ENCODE measurements around the gene PRR14L. TPM values are rescaled to one million over a fixed set of nuclear protein-coding genes. Genes with fewer than 3 reads are reported as not detected.

PRR14L gene
- total RNA-seq, 1 donor from 2014 or later = 69.8 TPM

DNA sequence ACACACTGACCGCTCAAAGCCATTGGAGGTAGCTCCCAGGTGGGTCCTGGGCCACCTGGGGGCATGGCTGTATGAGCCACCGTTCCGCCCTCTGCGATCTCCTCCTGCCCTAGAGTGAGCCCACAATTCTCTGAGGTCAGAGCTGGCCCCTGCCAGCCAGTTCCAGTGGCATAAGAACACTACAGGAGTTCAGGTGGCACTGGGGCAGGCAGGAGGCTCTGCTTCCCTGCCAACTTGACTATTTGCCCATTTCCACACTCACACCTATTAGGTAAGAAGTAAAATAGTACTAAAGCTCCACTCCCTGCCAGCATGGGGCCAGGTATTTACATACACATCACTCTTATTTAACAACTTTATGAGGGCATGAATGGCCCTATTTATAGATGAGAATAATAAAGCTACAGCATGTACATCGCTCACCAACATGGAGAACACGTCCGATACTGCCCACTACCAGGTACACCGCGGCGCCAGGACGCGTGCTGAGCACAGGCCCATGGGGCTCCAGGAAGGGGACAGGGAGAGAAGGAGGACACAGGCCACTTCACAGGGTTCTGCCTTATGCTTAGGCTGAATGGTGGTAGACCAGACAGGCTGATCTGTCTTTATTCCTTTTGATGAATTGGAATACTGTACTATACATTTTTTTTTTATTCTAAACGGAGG, 114.2 kb downstream of the PRR14L start:
- Histone ChIP-seq H3K36me3 (ENCODE audit: insufficient read depth, low read length) (no peaks in the 10 kb centered on the region), H2AFZ (ENCODE audit: low read depth, low read length) (no peak overlapping the region), H3K9ac (ENCODE audit: low read length) (no peak overlapping the region), H3K4me3 (ENCODE audit: insufficient read depth, low read depth, low read length) (no peak overlapping the region), H4K20me1 (ENCODE audit: insufficient read depth, low read length) (peaks cover 47% of the 10 kb centered on the region), H3K4me2 (ENCODE audit: low read length) (no peak overlapping the region), H3K4me1 (ENCODE audit: insufficient read depth, low read length) (peaks cover 9% of the 10 kb centered on the region), H3K27ac (ENCODE audit: low read depth, low read length) (no peak overlapping the region), H3K27me3 (ENCODE audit: insufficient read depth, low read length) (no peaks in the 10 kb centered on the region), H3K9me3 (ENCODE audit: insufficient read depth, low read depth, low read length) (no peaks in the 10 kb centered on the region), H3K79me2 (ENCODE audit: insufficient read depth, low read length) (peaks cover 61% of the 10 kb centered on the region)
- Mint-ChIP-seq H3K36me3 (ENCODE audit: low read depth, unreplicated experiment) (peaks cover 6% of the 10 kb centered on the region), H3K27ac (ENCODE audit: unreplicated experiment) (peak overlapping the region; percentile 34), H3K27me3 (ENCODE audit: low read depth, unreplicated experiment) (no peaks in the 10 kb centered on the region), H3K4me3 (ENCODE audit: unreplicated experiment) (no peak overlapping the region), H3K9me3 (ENCODE audit: unreplicated experiment) (no peaks in the 10 kb centered on the region), H3K4me1 (ENCODE audit: low read depth, unreplicated experiment) (peaks cover 13% of the 10 kb centered on the region)
- TF ChIP-seq, protein P1, sequence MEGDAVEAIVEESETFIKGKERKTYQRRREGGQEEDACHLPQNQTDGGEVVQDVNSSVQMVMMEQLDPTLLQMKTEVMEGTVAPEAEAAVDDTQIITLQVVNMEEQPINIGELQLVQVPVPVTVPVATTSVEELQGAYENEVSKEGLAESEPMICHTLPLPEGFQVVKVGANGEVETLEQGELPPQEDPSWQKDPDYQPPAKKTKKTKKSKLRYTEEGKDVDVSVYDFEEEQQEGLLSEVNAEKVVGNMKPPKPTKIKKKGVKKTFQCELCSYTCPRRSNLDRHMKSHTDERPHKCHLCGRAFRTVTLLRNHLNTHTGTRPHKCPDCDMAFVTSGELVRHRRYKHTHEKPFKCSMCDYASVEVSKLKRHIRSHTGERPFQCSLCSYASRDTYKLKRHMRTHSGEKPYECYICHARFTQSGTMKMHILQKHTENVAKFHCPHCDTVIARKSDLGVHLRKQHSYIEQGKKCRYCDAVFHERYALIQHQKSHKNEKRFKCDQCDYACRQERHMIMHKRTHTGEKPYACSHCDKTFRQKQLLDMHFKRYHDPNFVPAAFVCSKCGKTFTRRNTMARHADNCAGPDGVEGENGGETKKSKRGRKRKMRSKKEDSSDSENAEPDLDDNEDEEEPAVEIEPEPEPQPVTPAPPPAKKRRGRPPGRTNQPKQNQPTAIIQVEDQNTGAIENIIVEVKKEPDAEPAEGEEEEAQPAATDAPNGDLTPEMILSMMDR (IDR thresholded peaks at IDR 0.05; ENCODE audit: insufficient read depth, low read depth, low read length) = no peak
- no peak for TF ChIP-seq EZH2 (IDR thresholded peaks at IDR 0.05; ENCODE audit: insufficient read depth, low read length)
- DNase-seq (ENCODE audit: low read depth) (no peak), FAIRE-seq (no peak)

DNA sequence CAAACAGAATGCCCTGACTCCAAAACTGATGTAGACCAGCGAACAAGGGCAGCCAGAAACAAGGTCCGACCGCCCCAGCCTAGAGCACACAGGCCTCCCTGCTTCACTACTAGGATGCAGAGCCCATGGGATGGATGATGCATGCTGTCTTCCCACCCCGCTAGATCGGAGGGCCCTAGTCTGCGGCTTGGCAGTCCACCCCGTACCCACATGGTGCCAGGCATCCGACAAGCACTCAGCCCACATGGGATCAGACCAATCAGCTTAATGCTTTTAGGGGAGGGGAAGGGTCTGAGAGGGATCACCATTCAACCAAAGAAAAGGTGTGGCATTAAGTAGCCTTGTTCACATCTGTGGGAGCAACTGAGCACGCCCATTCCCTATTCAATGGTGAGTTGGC, 118.5 kb downstream of the PRR14L start:
- H3K27ac Mint-ChIP-seq (ENCODE audit: unreplicated experiment) = peak overlapping the region; percentile 72
- Histone ChIP-seq H3K4me3 (ENCODE audit: insufficient read depth, low read depth, low read length) (no peak overlapping the region), H4K20me1 (ENCODE audit: insufficient read depth, low read length) (peaks cover 57% of the 10 kb centered on the region), H3K9ac (ENCODE audit: low read length) (peak overlapping the region; percentile 93), H3K36me3 (ENCODE audit: insufficient read depth, low read length) (no peaks in the 10 kb centered on the region), H2AFZ (ENCODE audit: low read depth, low read length) (no peak overlapping the region), H3K27me3 (ENCODE audit: insufficient read depth, low read length) (no peaks in the 10 kb centered on the region), H3K27ac (ENCODE audit: low read depth, low read length) (peak overlapping the region; percentile 83), H3K4me2 (ENCODE audit: low read length) (peak overlapping the region; percentile 98), H3K4me1 (ENCODE audit: insufficient read depth, low read length) (peaks cover 15% of the 10 kb centered on the region), H3K9me3 (ENCODE audit: insufficient read depth, low read depth, low read length) (no peaks in the 10 kb centered on the region), H3K79me2 (ENCODE audit: insufficient read depth, low read length) (peaks cover 72% of the 10 kb centered on the region)
- FAIRE-seq (no peak), DNase-seq (ENCODE audit: low read depth) (no peak)
- TF ChIP-seq EZH2 (IDR thresholded peaks at IDR 0.05; ENCODE audit: insufficient read depth, low read length) = no peak
- TF ChIP-seq, protein P1 (IDR thresholded peaks at IDR 0.05; ENCODE audit: insufficient read depth, low read depth, low read length) = no peak
- no peaks in the 10 kb centered on the region for H3K27me3 Mint-ChIP-seq (ENCODE audit: low read depth, unreplicated experiment)
- H3K4me3 Mint-ChIP-seq (ENCODE audit: unreplicated experiment) = peak overlapping the region; percentile 84
- H3K36me3 Mint-ChIP-seq (ENCODE audit: low read depth, unreplicated experiment) = peaks cover 4% of the 10 kb centered on the region
- H3K4me1 Mint-ChIP-seq (ENCODE audit: low read depth, unreplicated experiment) = no peaks in the 10 kb centered on the region
- no peaks in the 10 kb centered on the region for H3K9me3 Mint-ChIP-seq (ENCODE audit: unreplicated experiment)

Other genes starting within 250 kb of the PRR14L start
- gene PISD, start 87.9 kb downstream of the PRR14L start, total RNA-seq = 31.8 and 43.2 TPM in 2 replicates
- gene DEPDC5, start 3.9 kb upstream of the PRR14L start, total RNA-seq = 13.0 and 16.2 TPM in 2 replicates
- 153 and 160 TPM in 2 replicates for gene YWHAH, start 194.4 kb upstream of the PRR14L start, total RNA-seq